Measurements from ENCODE around the gene HS6ST2.
A peak's percentile ranks its signal among the peaks of the same experiment; 100 is the strongest.

DNA sequence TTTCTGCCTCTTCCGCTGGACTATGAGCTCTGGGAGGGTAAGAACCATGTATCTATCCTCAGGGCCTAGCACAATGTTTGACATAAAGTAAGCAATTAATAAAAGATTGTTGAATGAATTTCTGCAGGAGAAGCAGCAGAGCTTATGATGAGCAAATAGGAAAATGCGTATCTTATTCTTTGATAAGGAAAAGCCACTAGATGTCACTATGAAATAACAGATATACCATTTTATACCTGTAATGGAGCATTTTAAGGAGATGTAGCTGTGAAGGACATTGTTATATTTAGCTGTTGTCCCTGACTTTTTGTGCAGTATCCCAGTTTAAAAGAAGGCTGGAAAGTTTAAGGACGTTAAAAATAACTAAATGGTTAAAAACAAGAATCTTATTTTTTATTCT is 322.3 kb downstream of the HS6ST2 start:
- TF ChIP-seq, protein P1, sequence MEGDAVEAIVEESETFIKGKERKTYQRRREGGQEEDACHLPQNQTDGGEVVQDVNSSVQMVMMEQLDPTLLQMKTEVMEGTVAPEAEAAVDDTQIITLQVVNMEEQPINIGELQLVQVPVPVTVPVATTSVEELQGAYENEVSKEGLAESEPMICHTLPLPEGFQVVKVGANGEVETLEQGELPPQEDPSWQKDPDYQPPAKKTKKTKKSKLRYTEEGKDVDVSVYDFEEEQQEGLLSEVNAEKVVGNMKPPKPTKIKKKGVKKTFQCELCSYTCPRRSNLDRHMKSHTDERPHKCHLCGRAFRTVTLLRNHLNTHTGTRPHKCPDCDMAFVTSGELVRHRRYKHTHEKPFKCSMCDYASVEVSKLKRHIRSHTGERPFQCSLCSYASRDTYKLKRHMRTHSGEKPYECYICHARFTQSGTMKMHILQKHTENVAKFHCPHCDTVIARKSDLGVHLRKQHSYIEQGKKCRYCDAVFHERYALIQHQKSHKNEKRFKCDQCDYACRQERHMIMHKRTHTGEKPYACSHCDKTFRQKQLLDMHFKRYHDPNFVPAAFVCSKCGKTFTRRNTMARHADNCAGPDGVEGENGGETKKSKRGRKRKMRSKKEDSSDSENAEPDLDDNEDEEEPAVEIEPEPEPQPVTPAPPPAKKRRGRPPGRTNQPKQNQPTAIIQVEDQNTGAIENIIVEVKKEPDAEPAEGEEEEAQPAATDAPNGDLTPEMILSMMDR (IDR thresholded peaks at IDR 0.05; ENCODE audit: borderline replicate concordance, extremely low read depth, low read length, poor library complexity, severe bottlenecking): peak; percentile 52
- no peak for TF ChIP-seq EZH2 (IDR thresholded peaks at IDR 0.05; ENCODE audit: borderline replicate concordance, low read depth, low read length, severe bottlenecking)
